Hepatocyte (in vitro differentiated cells): ENCODE measurements around the gene HDAC11. TPM values are rescaled to one million over a fixed set of nuclear protein-coding genes. Genes with fewer than 3 reads are reported as not detected.
A peak's percentile ranks its signal among the peaks of the same experiment; 100 is the strongest.
"Not testable (repeated sequence)": the region's sequence is repeated elsewhere in the genome, so short reads cannot be mapped to it uniquely, and the experiment has no call there.

Experiments
- DNase-seq: peaks from one replicate; pipeline ENCODE4 v3.0.0-alpha.2; 2016; ENCODE audit warnings: low spot score
- H2AFZ ChIP-seq: fragments of 200-600 bp; sonication (generic); 2 replicates; pipeline ENCODE4 v1.6.0; 2016; ENCODE audit warnings: antibody characterized with exemption, mild to moderate bottlenecking
- H3K27ac ChIP-seq: fragments of 200-600 bp; sonication (generic); 2 replicates; pipeline ENCODE4 v1.5.1; 2016; ENCODE audit warnings: mild to moderate bottlenecking
- H3K27me3 ChIP-seq: fragments of 200-600 bp; sonication (generic); 2 replicates; pipeline ENCODE4 v1.6.1; 2016
- H3K36me3 ChIP-seq: fragments of 200-600 bp; sonication (generic); replicated peaks from 2 replicates; pipeline ENCODE4 v1.5.1; 2016; ENCODE audit warnings: low read depth; ENCODE audit not compliant: insufficient read depth
- H3K4me1 ChIP-seq: fragments of 200-600 bp; sonication (generic); 2 replicates; pipeline ENCODE4 v1.5.1; 2016; ENCODE audit warnings: mild to moderate bottlenecking, moderate library complexity; ENCODE audit not compliant: insufficient read depth
- H3K4me2 ChIP-seq: fragments of 200-600 bp; sonication (generic); 2 replicates; pipeline ENCODE4 v1.6.0; 2016
- H3K4me3 ChIP-seq: fragments of 200-600 bp; sonication (generic); 2 replicates; pipeline ENCODE4 v1.5.1; 2016; ENCODE audit warnings: mild to moderate bottlenecking
- H3K79me2 ChIP-seq: fragments of 200-600 bp; sonication (generic); 2 replicates; pipeline ENCODE4 v1.6.0; 2017; ENCODE audit warnings: mild to moderate bottlenecking
- H3K9me2 ChIP-seq: fragments of 200-600 bp; sonication (generic); replicated peaks from 2 replicates; pipeline ENCODE4 v1.6.0; 2017; ENCODE audit warnings: mild to moderate bottlenecking; ENCODE audit not compliant: insufficient read depth
- H3K9me3 ChIP-seq: fragments of 200-600 bp; sonication (generic); 2 replicates; pipeline ENCODE4 v1.5.1; 2016; ENCODE audit warnings: low read depth, mild to moderate bottlenecking
- H4K20me1 ChIP-seq: fragments of 200-600 bp; sonication (generic); 2 replicates; pipeline ENCODE4 v1.6.0; 2016; ENCODE audit warnings: mild to moderate bottlenecking; ENCODE audit not compliant: insufficient read depth, poor library complexity, severe bottlenecking
- CTCF ChIP-seq: fragments of 200-600 bp; sonication (generic); IDR thresholded peaks from 2 replicates; pipeline ENCODE4 v1.5.1; 2016; ENCODE audit warnings: antibody characterized with exemption, mild to moderate bottlenecking; ENCODE audit not compliant: poor library complexity
- EZH2 ChIP-seq: fragments of 200-600 bp; sonication (generic); IDR thresholded peaks from 2 replicates; pipeline ENCODE4 v1.6.1; 2016; ENCODE audit warnings: antibody characterized with exemption, mild to moderate bottlenecking, borderline replicate concordance
- EZH2phosphoT487 ChIP-seq: fragments of 200-600 bp; sonication (generic); IDR thresholded peaks from one replicate; pipeline ENCODE4 v1.6.1; 2018; ENCODE audit warnings: antibody characterized with exemption, mild to moderate bottlenecking, low read depth, moderate library complexity; ENCODE audit not compliant: unreplicated experiment, severe bottlenecking
- WGBS: methylation state at CpG from one replicate; pipeline ENCODE4 v1.1.6; 2016; ENCODE audit warnings: low lambda C conversion rate; ENCODE audit errors: missing lambda C conversion rate; 5-methylcytosine and 5-hydroxymethylcytosine counted together
- polyA plus RNA-seq: library from polyadenylated mRNA; unstranded; fragments of >200 nt; fragmentation: Nextera tagmentation; extraction: Ambion mirVana; gene quantifications from 2 replicates; pipeline ENCODE4 v1.2.1, GENCODE V29; 2016
- total RNA-seq: library from RNA; depleted of rRNA; stranded (reverse); fragments of >200 nt; gene quantifications from 2 replicates; pipeline ENCODE4 v1.2.3, GENCODE V29; 2014

Gene HDAC11
- total RNA-seq (8.1 and 8.4 TPM in 2 replicates), polyA plus RNA-seq (12.3 and 17.2 TPM in 2 replicates)

GRCh38 chr3:13479582-13480339, at the start of gene HDAC11:
Gene HDAC11, plus strand, starts transcription at chr3:13480306. Its CDS starts 42 bp downstream, at chr3:13480348.
- Histone ChIP-seq H3K4me1 (peaks cover 10% of the 10 kb centered on the region), H3K36me3 (no peaks in the 10 kb centered on the region), H3K27me3 (no peaks in the 10 kb centered on the region), H3K27ac (peak within 1 kb of the TSS; percentile 74), H2AFZ (peak within 1 kb of the TSS; percentile 63), H3K79me2 (no peaks in the 10 kb centered on the region), H3K4me3 (peak within 1 kb of the TSS; percentile 71), H3K9me2 (no peaks in the 10 kb centered on the region), H3K4me2 (peak within 1 kb of the TSS; percentile 95), H4K20me1 (no peaks in the 10 kb centered on the region), H3K9me3 (no peaks in the 10 kb centered on the region)
- WGBS = 4% methylated on average over 45 of the region's 67 CpGs
- peak; percentile 99 for DNase-seq
- TF ChIP-seq EZH2 (no peak), EZH2phosphoT487 (no peak), CTCF (no peak)

- H3K4me1 ChIP-seq, H3K4me3 ChIP-seq, H3K4me2 ChIP-seq, H3K79me2 ChIP-seq, H2AFZ ChIP-seq, H3K36me3 ChIP-seq, H3K9me2 ChIP-seq, H3K27ac ChIP-seq, DNase-seq, H4K20me1 ChIP-seq, H3K9me3 ChIP-seq, H3K27me3 ChIP-seq: not testable (repeated sequence)
- WGBS = 78% methylated on average over 2 of the region's 2 CpGs
Observed at GRCh38 chr3:13430411-13430875, 49.7 kb upstream of the HDAC11 start.

GRCh38 chr3:13432093-13432492, 48.0 kb upstream of the HDAC11 start:
- Histone ChIP-seq H3K27ac (no peak overlapping the region), H3K4me1 (no peaks in the 10 kb centered on the region), H4K20me1 (no peaks in the 10 kb centered on the region), H3K9me3 (no peaks in the 10 kb centered on the region), H3K36me3 (no peaks in the 10 kb centered on the region), H3K4me3 (no peak overlapping the region), H3K4me2 (no peak overlapping the region), H3K79me2 (no peaks in the 10 kb centered on the region), H3K9me2 (no peaks in the 10 kb centered on the region), H3K27me3 (no peaks in the 10 kb centered on the region), H2AFZ (no peak overlapping the region)
- WGBS = 64% methylated on average over 1 of the region's 1 CpG
- TF ChIP-seq CTCF = no peak
- TF ChIP-seq EZH2phosphoT487 = no peak
- TF ChIP-seq EZH2 = no peak
- no peak for DNase-seq

- H3K4me2 ChIP-seq = no peak overlapping the region
- no peak for TF ChIP-seq EZH2
- no peaks in the 10 kb centered on the region for H3K9me2 ChIP-seq
- no peaks in the 10 kb centered on the region for H3K9me3 ChIP-seq
- no peaks in the 10 kb centered on the region for H3K79me2 ChIP-seq
- WGBS = 92% methylated on average over 5 of the region's 5 CpGs
- DNase-seq = no peak
- H3K27me3 ChIP-seq = no peaks in the 10 kb centered on the region
- no peak overlapping the region for H2AFZ ChIP-seq
- H4K20me1 ChIP-seq = no peaks in the 10 kb centered on the region
- H3K36me3 ChIP-seq = no peaks in the 10 kb centered on the region
- no peaks in the 10 kb centered on the region for H3K4me1 ChIP-seq
- no peak overlapping the region for H3K27ac ChIP-seq
- H3K4me3 ChIP-seq = no peak overlapping the region
Observed at GRCh38 chr3:13433912-13434311, 46.2 kb upstream of the HDAC11 start.

GRCh38 chr3:13436213-13436612, 43.9 kb upstream of the HDAC11 start:
- H4K20me1 ChIP-seq, H3K9me2 ChIP-seq, H3K36me3 ChIP-seq, H3K4me3 ChIP-seq, H3K27me3 ChIP-seq, H3K9me3 ChIP-seq, H3K27ac ChIP-seq, DNase-seq, H3K4me2 ChIP-seq, H3K79me2 ChIP-seq, H2AFZ ChIP-seq, H3K4me1 ChIP-seq: not testable (repeated sequence)
- 93% methylated on average over 4 of the region's 4 CpGs for WGBS
